Measurements from ENCODE around the gene SMOC1. TPM values are rescaled to one million over a fixed set of nuclear protein-coding genes. Genes with fewer than 3 reads are reported as not detected.

Gene SMOC1
- 0.12 and 0.14 TPM in 2 replicates for total RNA-seq (2022)
- Bru-seq, nascent RNA: percentile 19 among the genes with signal in this experiment
- BruChase-seq, experiment 1, labeled RNA remaining after a 2-hour chase: percentile 17 among the genes with signal in this experiment
- BruChase-seq, experiment 2, labeled RNA remaining after a 6-hour chase: percentile 11 among the genes with signal in this experiment
- long read RNA-seq: 0 reads

GRCh38 chr14:69879175-69880043 is at the start of gene SMOC1:
Gene SMOC1 (plus strand): TSS chr14:69879416. CDS start chr14:69879679, 263 bp downstream.
- Histone ChIP-seq H3K4me1 (no peaks in the 10 kb centered on the region), H3K4me3 (ENCODE audit: low read depth, low read length) (no peak within 1 kb of the TSS), H3K36me3 (ENCODE audit: control insufficient read depth, insufficient read depth, low read length) (no peaks in the 10 kb centered on the region), H3K9me3 (no peaks in the 10 kb centered on the region), H3K27me3 (replicated peaks; ENCODE audit: control insufficient read depth, insufficient read depth, low read length) (no peaks in the 10 kb centered on the region)
- H3K4me1 Mint-ChIP-seq (ENCODE audit: low read depth, unreplicated experiment): no peaks in the 10 kb centered on the region
- ChIA-PET CTCF (no interaction called here), POLR2A (no interaction called here)
- H3K36me3 Mint-ChIP-seq (ENCODE audit: insufficient read depth, unreplicated experiment): no peaks in the 10 kb centered on the region
- intact Hi-C loops (cut with micrococcal nuclease; ENCODE audit: unreplicated experiment): no loop called here
- no TSS peak for BruUV-seq (replicated peaks)
- H3K27me3 Mint-ChIP-seq (ENCODE audit: insufficient read depth, unreplicated experiment): no peaks in the 10 kb centered on the region
- H3K4me3 Mint-ChIP-seq (ENCODE audit: unreplicated experiment): no peak within 1 kb of the TSS
- no peak within 1 kb of the TSS for H3K27ac Mint-ChIP-seq (ENCODE audit: unreplicated experiment)
- no peak for TF ChIP-seq CTCF (IDR thresholded peaks at IDR 0.05; ENCODE audit: insufficient read depth in 1 of 2, low read depth in 1 of 2, low read length in 1 of 2, severe bottlenecking in 1 of 2, unreplicated experiment in 1 of 2)
- DNase-seq: no peak
- peaks cover 2% of the 10 kb centered on the region for H3K9me3 Mint-ChIP-seq (ENCODE audit: unreplicated experiment)

- H3K27me3 ChIP-seq (replicated peaks; ENCODE audit: control insufficient read depth, insufficient read depth, low read length): no peaks in the 10 kb centered on the region
- ChIA-PET POLR2A (no interaction called here), CTCF (no interaction called here)
- no peaks in the 10 kb centered on the region for H3K9me3 ChIP-seq
- H3K9me3 Mint-ChIP-seq (ENCODE audit: unreplicated experiment): no peaks in the 10 kb centered on the region
- no peaks in the 10 kb centered on the region for H3K27me3 Mint-ChIP-seq (ENCODE audit: insufficient read depth, unreplicated experiment)
- BruUV-seq (replicated peaks): no TSS peak
- H3K4me3 ChIP-seq (ENCODE audit: low read depth, low read length): no peak overlapping the region
- DNase-seq: no peak
- intact Hi-C loops (cut with micrococcal nuclease; ENCODE audit: unreplicated experiment): no loop called here
- no peaks in the 10 kb centered on the region for H3K36me3 ChIP-seq (ENCODE audit: control insufficient read depth, insufficient read depth, low read length)
- H3K4me3 Mint-ChIP-seq (ENCODE audit: unreplicated experiment): no peak overlapping the region
- H3K4me1 Mint-ChIP-seq (ENCODE audit: low read depth, unreplicated experiment): no peaks in the 10 kb centered on the region
- no peaks in the 10 kb centered on the region for H3K36me3 Mint-ChIP-seq (ENCODE audit: insufficient read depth, unreplicated experiment)
- H3K4me1 ChIP-seq: no peaks in the 10 kb centered on the region
- no peak overlapping the region for H3K27ac Mint-ChIP-seq (ENCODE audit: unreplicated experiment)
- no peak for TF ChIP-seq CTCF (IDR thresholded peaks at IDR 0.05; ENCODE audit: insufficient read depth in 1 of 2, low read depth in 1 of 2, low read length in 1 of 2, severe bottlenecking in 1 of 2, unreplicated experiment in 1 of 2)
Observed at GRCh38 chr14:69838881-69839416, 40.3 kb upstream of the SMOC1 start.

- no TSS peak for BruUV-seq (replicated peaks)
- DNase-seq: no peak
- H3K9me3 ChIP-seq: no peaks in the 10 kb centered on the region
- no peaks in the 10 kb centered on the region for H3K4me1 ChIP-seq
- intact Hi-C loops (cut with micrococcal nuclease; ENCODE audit: unreplicated experiment): no loop called here
- H3K4me3 ChIP-seq (ENCODE audit: low read depth, low read length): no peak overlapping the region
- H3K36me3 ChIP-seq (ENCODE audit: control insufficient read depth, insufficient read depth, low read length): no peaks in the 10 kb centered on the region
- no peaks in the 10 kb centered on the region for H3K27me3 ChIP-seq (replicated peaks; ENCODE audit: control insufficient read depth, insufficient read depth, low read length)
- Mint-ChIP-seq H3K9me3 (ENCODE audit: unreplicated experiment) (no peaks in the 10 kb centered on the region), H3K4me1 (ENCODE audit: low read depth, unreplicated experiment) (no peaks in the 10 kb centered on the region), H3K36me3 (ENCODE audit: insufficient read depth, unreplicated experiment) (no peaks in the 10 kb centered on the region), H3K27ac (ENCODE audit: unreplicated experiment) (no peak overlapping the region), H3K27me3 (ENCODE audit: insufficient read depth, unreplicated experiment) (no peaks in the 10 kb centered on the region), H3K4me3 (ENCODE audit: unreplicated experiment) (no peak overlapping the region)
- no peak for TF ChIP-seq CTCF (IDR thresholded peaks at IDR 0.05; ENCODE audit: insufficient read depth in 1 of 2, low read depth in 1 of 2, low read length in 1 of 2, severe bottlenecking in 1 of 2, unreplicated experiment in 1 of 2)
- ChIA-PET POLR2A (no interaction called here), CTCF (no interaction called here)
Observed at GRCh38 chr14:69839661-69840060, 39.6 kb upstream of the SMOC1 start.

Data from Caco-2 (cell line).